ENCODE data around the gene MFN2. TPM values are rescaled to one million over a fixed set of nuclear protein-coding genes. Genes with fewer than 3 reads are reported as not detected.
A peak's percentile ranks its signal among the peaks of the same experiment; 100 is the strongest.

MFN2 gene
- total and polyA plus RNA-seq, 2 experiments from 2014 or later, result 48.0 to 57.9 TPM

GRCh38 chr1:11946647-11947046 is 33.6 kb upstream of the MFN2 start:
- Histone ChIP-seq H3K4me2 (ENCODE audit: unreplicated experiment) (no peak overlapping the region), H3K4me3 (no peak overlapping the region), H3K27me3 (replicated peaks; ENCODE audit: insufficient read depth) (no peaks in the 10 kb centered on the region), H3K79me2 (ENCODE audit: insufficient read depth) (peaks cover 49% of the 10 kb centered on the region), H3K9me3 (ENCODE audit: low read depth) (no peaks in the 10 kb centered on the region), H4K20me1 (ENCODE audit: insufficient read depth) (no peaks in the 10 kb centered on the region), H3K9me2 (ENCODE audit: insufficient read depth) (no peaks in the 10 kb centered on the region), H2AFZ (no peak overlapping the region), H3K36me3 (ENCODE audit: low read depth) (peaks cover 17% of the 10 kb centered on the region; the same call in 1 of the 2 replicates), H3F3A (ENCODE audit: insufficient read depth) (no peaks in the 10 kb centered on the region), H3K4me1 (ENCODE audit: insufficient read depth) (no peaks in the 10 kb centered on the region), H3K27ac (no peak overlapping the region), H3K9ac (no peak overlapping the region)
- TF ChIP-seq EZH2phosphoT487 (IDR thresholded peaks at IDR 0.05; ENCODE audit: insufficient read depth, low read depth), result no peak
- no peak for TF ChIP-seq EZH2 (IDR thresholded peaks at IDR 0.05; ENCODE audit: insufficient read depth, poor library complexity, severe bottlenecking)
- WGBS, 2 experiments (ENCODE audit: low coverage in 1 of 2, low lambda C conversion rate in 2 of 2, missing lambda C conversion rate in 2 of 2), result 94 to 95% methylated on average over 3 of the region's 3 CpGs
- in situ Hi-C loops (cut with MboI), result no loop called here
- DNase-seq, result no peak

GRCh38 chr1:11948822-11949458 is 31.3 kb upstream of the MFN2 start:
- Histone ChIP-seq H3F3A (ENCODE audit: insufficient read depth) (peaks cover 6% of the 10 kb centered on the region; the same call in 1 of the 2 replicates), H4K20me1 (ENCODE audit: insufficient read depth) (no peaks in the 10 kb centered on the region), H3K9ac (no peak overlapping the region), H3K4me3 (no peak overlapping the region), H2AFZ (no peak overlapping the region), H3K4me1 (ENCODE audit: insufficient read depth) (peaks cover 6% of the 10 kb centered on the region), H3K9me2 (ENCODE audit: insufficient read depth) (no peaks in the 10 kb centered on the region), H3K27me3 (replicated peaks; ENCODE audit: insufficient read depth) (no peaks in the 10 kb centered on the region), H3K4me2 (ENCODE audit: unreplicated experiment) (no peak overlapping the region), H3K27ac (no peak overlapping the region), H3K9me3 (ENCODE audit: low read depth) (no peaks in the 10 kb centered on the region), H3K79me2 (ENCODE audit: insufficient read depth) (peaks cover 26% of the 10 kb centered on the region; the same call in 1 of the 2 replicates), H3K36me3 (ENCODE audit: low read depth) (peaks cover 17% of the 10 kb centered on the region; the same call in 1 of the 2 replicates)
- TF ChIP-seq EZH2phosphoT487 (IDR thresholded peaks at IDR 0.05; ENCODE audit: insufficient read depth, low read depth), result no peak
- TF ChIP-seq EZH2 (IDR thresholded peaks at IDR 0.05; ENCODE audit: insufficient read depth, poor library complexity, severe bottlenecking), result no peak
- 88 to 89% methylated on average over 6 of the region's 6 CpGs for WGBS, 2 experiments (ENCODE audit: low coverage in 1 of 2, low lambda C conversion rate in 2 of 2, missing lambda C conversion rate in 2 of 2)
- DNase-seq, result peak; percentile 45
- in situ Hi-C loops (cut with MboI), result no loop called here

- H3K4me1 ChIP-seq (ENCODE audit: insufficient read depth), result peaks cover 6% of the 10 kb centered on the region
- no peaks in the 10 kb centered on the region for H3K27me3 ChIP-seq (replicated peaks; ENCODE audit: insufficient read depth)
- 98 to 100% methylated on average over 2 of the region's 2 CpGs for WGBS, 2 experiments (ENCODE audit: low coverage in 1 of 2, low lambda C conversion rate in 2 of 2, missing lambda C conversion rate in 2 of 2)
- no peak overlapping the region for H2AFZ ChIP-seq
- H4K20me1 ChIP-seq (ENCODE audit: insufficient read depth), result no peaks in the 10 kb centered on the region
- TF ChIP-seq EZH2 (IDR thresholded peaks at IDR 0.05; ENCODE audit: insufficient read depth, poor library complexity, severe bottlenecking), result no peak
- TF ChIP-seq EZH2phosphoT487 (IDR thresholded peaks at IDR 0.05; ENCODE audit: insufficient read depth, low read depth), result no peak
- H3K9me2 ChIP-seq (ENCODE audit: insufficient read depth), result no peaks in the 10 kb centered on the region
- in situ Hi-C loops (cut with MboI), result no loop called here
- H3K4me3 ChIP-seq, result no peak overlapping the region
- no peak overlapping the region; the same call in 1 of the 2 replicates for H3K27ac ChIP-seq
- peaks cover 6% of the 10 kb centered on the region; the same call in 1 of the 2 replicates for H3F3A ChIP-seq (ENCODE audit: insufficient read depth)
- no peaks in the 10 kb centered on the region for H3K9me3 ChIP-seq (ENCODE audit: low read depth)
- H3K9ac ChIP-seq, result no peak overlapping the region
- H3K79me2 ChIP-seq (ENCODE audit: insufficient read depth), result 0 out of 2 replicates have a peak, but pooled peaks cover 4% of the 10 kb centered on the region
- DNase-seq, result no peak
- peaks cover 14% of the 10 kb centered on the region; the same call in 1 of the 2 replicates for H3K36me3 ChIP-seq (ENCODE audit: low read depth)
- no peak overlapping the region for H3K4me2 ChIP-seq (ENCODE audit: unreplicated experiment)
Measured at GRCh38 chr1:11951901-11952300, 28.3 kb upstream of the MFN2 start.

GRCh38 chr1:11952455-11953109 is 27.7 kb upstream of the MFN2 start:
- in situ Hi-C loops (cut with MboI), result no loop called here
- TF ChIP-seq EZH2phosphoT487 (IDR thresholded peaks at IDR 0.05; ENCODE audit: insufficient read depth, low read depth) (no peak), EZH2 (IDR thresholded peaks at IDR 0.05; ENCODE audit: insufficient read depth, poor library complexity, severe bottlenecking) (no peak)
- no peak overlapping the region for H2AFZ ChIP-seq
- H3K4me3 ChIP-seq, result no peak overlapping the region
- no peak overlapping the region for H3K4me2 ChIP-seq (ENCODE audit: unreplicated experiment)
- no peaks in the 10 kb centered on the region for H3K9me2 ChIP-seq (ENCODE audit: insufficient read depth)
- H4K20me1 ChIP-seq (ENCODE audit: insufficient read depth), result no peaks in the 10 kb centered on the region
- H3K36me3 ChIP-seq (ENCODE audit: low read depth), result peaks cover 21% of the 10 kb centered on the region; the same call in 1 of the 2 replicates
- H3K79me2 ChIP-seq (ENCODE audit: insufficient read depth), result no peaks in the 10 kb centered on the region
- DNase-seq, result peak; percentile 84
- H3F3A ChIP-seq (ENCODE audit: insufficient read depth), result peaks cover 6% of the 10 kb centered on the region; the same call in 1 of the 2 replicates
- no peaks in the 10 kb centered on the region for H3K9me3 ChIP-seq (ENCODE audit: low read depth)
- no peaks in the 10 kb centered on the region for H3K27me3 ChIP-seq (replicated peaks; ENCODE audit: insufficient read depth)
- WGBS, 2 experiments (ENCODE audit: low coverage in 1 of 2, low lambda C conversion rate in 2 of 2, missing lambda C conversion rate in 2 of 2), result 59 to 60% methylated on average over 11 of the region's 11 CpGs
- H3K9ac ChIP-seq, result no peak overlapping the region
- H3K4me1 ChIP-seq (ENCODE audit: insufficient read depth), result peaks cover 6% of the 10 kb centered on the region
- peak overlapping the region; percentile 22 for H3K27ac ChIP-seq

All from GM23248 (cell line).